Activated CD4-positive, alpha-beta T cell treated with anti-CD3 and anti-CD28 coated beads, Interleukin-2, amount 10 ng/mL, durations not matched to agents 7 days and 5 days (primary cell): Measurements from ENCODE around the gene DYNLT1. TPM values are rescaled to one million over a fixed set of nuclear protein-coding genes. Genes with fewer than 3 reads are reported as not detected.
"Not testable (repeated sequence)": the region's sequence is repeated elsewhere in the genome, so short reads cannot be mapped to it uniquely, and the experiment has no call there.

ENCODE experiments used
- CTCF ChIA-PET: fragments of 350-600 bp; sonication (Branson Sonifier 250); formaldehyde crosslinking; loops from one replicate; lab custom pipeline; 2021; ENCODE audit warnings: antibody characterized with exemption; lab: Charles Lee
- POLR2A ChIA-PET: fragments of 350-600 bp; sonication (Branson Sonifier 250); formaldehyde crosslinking; loops from one replicate; lab custom pipeline; 2021; ENCODE audit warnings: antibody characterized with exemption; lab: Charles Lee
- DNase-seq: peaks from one replicate; pipeline ENCODE4 v3.0.0-alpha.2; 2020
- H3K27ac Mint-ChIP-seq: one replicate; pipeline ENCODE4 v1.8.0; 2021; ENCODE audit warnings: mild to moderate bottlenecking, moderate library complexity, mixed read lengths
- H3K27me3 Mint-ChIP-seq: one replicate; pipeline ENCODE4 v1.8.0; 2021; ENCODE audit warnings: mixed read lengths
- H3K36me3 Mint-ChIP-seq: one replicate; pipeline ENCODE4 v1.8.0; 2021; ENCODE audit warnings: low read depth, mixed read lengths
- H3K4me1 Mint-ChIP-seq: one replicate; pipeline ENCODE4 v1.8.0; 2021; ENCODE audit warnings: mixed read lengths
- H3K4me3 Mint-ChIP-seq: one replicate; pipeline ENCODE4 v1.8.0; 2021; ENCODE audit warnings: mild to moderate bottlenecking, moderate library complexity, mixed read lengths
- H3K9me3 Mint-ChIP-seq: one replicate; pipeline ENCODE4 v1.8.0; 2021; ENCODE audit warnings: mixed read lengths
- total RNA-seq, 2 experiments: library from RNA; stranded (reverse); gene quantifications; one replicate each; pipeline ENCODE4 v1.2.3, GENCODE V29; 2021

DYNLT1 gene
- total RNA-seq, 2 experiments from 2014 or later: 81.4 to 102 TPM

GRCh38 chr6:158625881-158626305, 18.6 kb downstream of the DYNLT1 start:
- Mint-ChIP-seq H3K9me3 (no peaks in the 10 kb centered on the region), H3K4me3 (no peak overlapping the region), H3K27me3 (no peaks in the 10 kb centered on the region), H3K27ac (no peak overlapping the region), H3K36me3 (peaks cover 55% of the 10 kb centered on the region), H3K4me1 (peaks cover 24% of the 10 kb centered on the region)
- DNase-seq: no peak
- POLR2A ChIA-PET: no interaction called here
- CTCF ChIA-PET: no interaction called here

- CTCF ChIA-PET: no interaction called here
- peaks cover 61% of the 10 kb centered on the region for H3K36me3 Mint-ChIP-seq
- DNase-seq: no peak
- POLR2A ChIA-PET: no interaction called here
- no peaks in the 10 kb centered on the region for H3K27me3 Mint-ChIP-seq
- H3K9me3 Mint-ChIP-seq: no peaks in the 10 kb centered on the region
- no peak overlapping the region for H3K4me3 Mint-ChIP-seq
- peaks cover 18% of the 10 kb centered on the region for H3K4me1 Mint-ChIP-seq
- H3K27ac Mint-ChIP-seq: no peak overlapping the region
Observed at GRCh38 chr6:158624684-158625682, 19.6 kb downstream of the DYNLT1 start.

GRCh38 chr6:158622545-158623190, 21.9 kb downstream of the DYNLT1 start:
- H3K9me3 Mint-ChIP-seq: no peaks in the 10 kb centered on the region
- H3K36me3 Mint-ChIP-seq: peaks cover 63% of the 10 kb centered on the region
- peaks cover 3% of the 10 kb centered on the region for H3K4me1 Mint-ChIP-seq
- no peak overlapping the region for H3K4me3 Mint-ChIP-seq
- DNase-seq: no peak
- H3K27ac Mint-ChIP-seq: no peak overlapping the region
- CTCF ChIA-PET: no interaction called here
- POLR2A ChIA-PET: no interaction called here
- H3K27me3 Mint-ChIP-seq: no peaks in the 10 kb centered on the region

GRCh38 chr6:158621694-158622544, 22.6 kb downstream of the DYNLT1 start:
- ChIA-PET POLR2A (no interaction called here), CTCF (interaction anchor here (0.8 to 1.4 kb wide), 3 partner anchors 9 to 69 kb away, joined by 3 to 4 read pairs (median 4); no protein-coding TSS in a partner anchor)
- peaks cover 63% of the 10 kb centered on the region for H3K36me3 Mint-ChIP-seq
- H3K27ac Mint-ChIP-seq: peak overlapping the region; percentile 73
- no peaks in the 10 kb centered on the region for H3K27me3 Mint-ChIP-seq
- DNase-seq: no peak
- no peak overlapping the region for H3K4me3 Mint-ChIP-seq
- H3K4me1 Mint-ChIP-seq: peaks cover 1% of the 10 kb centered on the region
- no peaks in the 10 kb centered on the region for H3K9me3 Mint-ChIP-seq

- Mint-ChIP-seq H3K4me3 (no peak overlapping the region), H3K27ac (no peak overlapping the region), H3K27me3 (no peaks in the 10 kb centered on the region), H3K36me3 (peaks cover 63% of the 10 kb centered on the region), H3K9me3 (no peaks in the 10 kb centered on the region), H3K4me1 (peaks cover 1% of the 10 kb centered on the region)
- POLR2A ChIA-PET: no interaction called here
- CTCF ChIA-PET: interaction anchor here (0.8 to 1.4 kb wide), 4 partner anchors 10 to 70 kb away, joined by 3 to 4 read pairs (median 4); no protein-coding TSS in a partner anchor
- no peak for DNase-seq
Observed at GRCh38 chr6:158620963-158621693, 23.4 kb downstream of the DYNLT1 start.

- Mint-ChIP-seq H3K27ac (peak overlapping the region; percentile 60), H3K27me3 (no peaks in the 10 kb centered on the region), H3K4me3 (no peak overlapping the region), H3K4me1 (peaks cover 1% of the 10 kb centered on the region), H3K36me3 (peaks cover 66% of the 10 kb centered on the region), H3K9me3 (no peaks in the 10 kb centered on the region)
- ChIA-PET CTCF (interaction anchor here (0.9 to 1.4 kb wide), 2 partner anchors 10 to 21 kb away, joined by 3 to 4 read pairs; no protein-coding TSS in a partner anchor), POLR2A (no interaction called here)
- DNase-seq: no peak
Observed at GRCh38 chr6:158619922-158620801, 24.4 kb downstream of the DYNLT1 start.

- H3K27me3 Mint-ChIP-seq, DNase-seq, H3K27ac Mint-ChIP-seq, H3K4me3 Mint-ChIP-seq, H3K4me1 Mint-ChIP-seq, POLR2A ChIA-PET, H3K9me3 Mint-ChIP-seq: not testable (repeated sequence)
- H3K36me3 Mint-ChIP-seq: peaks cover 75% of the 10 kb centered on the region
- CTCF ChIA-PET: interaction anchor here (1.3 kb wide), 1 partner anchor 19 kb away, joined by 3 read pairs; no protein-coding TSS in a partner anchor
Observed at GRCh38 chr6:158618289-158618688, 26.3 kb downstream of the DYNLT1 start.

GRCh38 chr6:158614606-158615005, 29.9 kb downstream of the DYNLT1 start:
- POLR2A ChIA-PET: not testable (repeated sequence)
- peaks cover 81% of the 10 kb centered on the region for H3K36me3 Mint-ChIP-seq

GRCh38 chr6:158611541-158612370, 32.8 kb downstream of the DYNLT1 start:
- ChIA-PET POLR2A (no interaction called here), CTCF (interaction anchor here (0.5 to 1.8 kb wide), 3 partner anchors 9 to 390 kb away, joined by 3 to 4 read pairs (median 4); no protein-coding TSS in a partner anchor)
- Mint-ChIP-seq H3K4me1 (no peaks in the 10 kb centered on the region), H3K4me3 (no peak overlapping the region), H3K9me3 (peaks cover 2% of the 10 kb centered on the region), H3K27me3 (no peaks in the 10 kb centered on the region), H3K27ac (no peak overlapping the region), H3K36me3 (peaks cover 72% of the 10 kb centered on the region)
- DNase-seq: no peak

More at GRCh38 chr6:158614606-158615005, 29.9 kb downstream of the DYNLT1 start:
- H3K9me3 Mint-ChIP-seq, DNase-seq, CTCF ChIA-PET, H3K27ac Mint-ChIP-seq, H3K4me3 Mint-ChIP-seq, H3K27me3 Mint-ChIP-seq, H3K4me1 Mint-ChIP-seq: not testable (repeated sequence)

GRCh38 chr6:158611039-158611438, 33.5 kb downstream of the DYNLT1 start:
- DNase-seq: no peak
- H3K9me3 Mint-ChIP-seq: peaks cover 2% of the 10 kb centered on the region
- no peaks in the 10 kb centered on the region for H3K27me3 Mint-ChIP-seq
- peaks cover 65% of the 10 kb centered on the region for H3K36me3 Mint-ChIP-seq
- H3K4me3 Mint-ChIP-seq: no peak overlapping the region
- no peak overlapping the region for H3K27ac Mint-ChIP-seq
- no peaks in the 10 kb centered on the region for H3K4me1 Mint-ChIP-seq
- ChIA-PET POLR2A (interaction anchor here (0.6 kb wide), 1 partner anchor 145 kb away, joined by 3 read pairs; no protein-coding TSS in a partner anchor), CTCF (interaction anchor here (1.8 kb wide), 2 partner anchors 10 to 390 kb away, joined by 4 read pairs; no protein-coding TSS in a partner anchor)
